Activated CD4-positive, alpha-beta T cell treated with anti-CD3 and anti-CD28 coated beads for 4 hours (primary cell): ENCODE results near the gene CDH23.

Experiments
- DNase-seq, 2 donors: peaks; one replicate each; pipeline ENCODE4 v3.0.0-alpha.2; 2020

CDH23 gene

GRCh38 chr10:71750124-71750841 is 353.6 kb downstream of the CDH23 start:
- DNase-seq = no peak

DNA sequence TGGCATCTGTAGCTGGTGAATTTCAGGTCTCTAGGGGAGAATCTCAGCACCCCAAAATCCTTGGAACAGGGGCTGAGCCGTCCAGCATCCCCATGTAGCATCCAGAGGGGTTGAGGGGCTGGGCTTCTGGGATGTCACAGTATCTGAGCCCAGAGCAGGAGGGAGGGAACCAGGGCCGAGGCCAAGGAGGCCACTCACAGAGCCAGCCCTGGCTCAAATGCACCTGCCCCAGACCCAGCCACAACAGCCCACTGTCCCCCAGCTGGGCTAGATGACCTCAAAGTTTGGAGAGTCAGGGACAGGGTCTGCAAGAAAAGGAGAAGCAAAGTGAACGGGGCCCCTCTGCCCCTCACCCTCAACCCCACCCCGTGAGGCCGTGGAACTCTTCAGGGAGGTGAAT is 354.3 kb downstream of the CDH23 start:
- no peak for DNase-seq

- DNase-seq = no peak
Measured at GRCh38 chr10:71751515-71752224, 354.9 kb downstream of the CDH23 start.

GRCh38 chr10:71752391-71753090 is 355.8 kb downstream of the CDH23 start:
- DNase-seq = no peak

- no peak for DNase-seq
Measured at GRCh38 chr10:71753091-71753959, 356.6 kb downstream of the CDH23 start.

- no peak for DNase-seq
Measured at GRCh38 chr10:71753960-71754505, 357.3 kb downstream of the CDH23 start.

- no peak for DNase-seq
Measured at GRCh38 chr10:71754562-71754961, 357.8 kb downstream of the CDH23 start.

DNA sequence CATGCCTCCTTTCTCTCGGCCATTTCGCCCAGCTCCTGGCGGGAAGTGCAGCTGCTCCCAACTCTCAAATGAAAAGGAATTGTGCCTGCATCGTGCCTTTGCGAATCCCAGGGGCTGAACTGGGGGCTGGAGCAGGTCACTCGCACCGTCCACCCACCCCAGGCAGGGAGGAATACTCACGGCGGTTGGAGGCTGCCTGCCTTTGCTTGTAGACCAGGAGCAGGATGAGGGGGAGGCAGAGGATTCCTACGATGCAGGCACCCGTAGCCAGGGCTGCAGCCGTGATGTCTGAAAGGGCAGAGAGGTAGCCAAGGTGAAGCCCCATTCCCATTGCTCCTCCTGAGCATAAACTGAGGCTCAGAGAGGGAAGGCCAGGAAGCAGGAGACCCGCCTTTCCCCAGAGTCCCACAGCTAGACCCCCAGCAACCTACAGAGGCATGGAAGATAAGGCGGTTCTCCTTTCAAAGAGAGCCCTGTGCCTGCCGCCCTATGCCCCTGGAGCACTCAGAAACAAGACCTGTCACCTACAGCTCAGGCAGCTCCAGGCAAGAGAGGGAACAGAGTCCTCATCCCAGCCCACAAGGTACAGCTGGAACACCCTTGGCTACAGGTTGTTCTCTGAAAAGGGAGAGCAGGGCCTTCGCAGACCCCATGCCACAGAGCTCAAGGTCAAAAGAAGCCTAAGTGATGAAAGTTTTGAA is 358.6 kb downstream of the CDH23 start:
- no peak for DNase-seq

GRCh38 chr10:71756311-71757191 is 359.8 kb downstream of the CDH23 start:
- DNase-seq = no peak

DNA sequence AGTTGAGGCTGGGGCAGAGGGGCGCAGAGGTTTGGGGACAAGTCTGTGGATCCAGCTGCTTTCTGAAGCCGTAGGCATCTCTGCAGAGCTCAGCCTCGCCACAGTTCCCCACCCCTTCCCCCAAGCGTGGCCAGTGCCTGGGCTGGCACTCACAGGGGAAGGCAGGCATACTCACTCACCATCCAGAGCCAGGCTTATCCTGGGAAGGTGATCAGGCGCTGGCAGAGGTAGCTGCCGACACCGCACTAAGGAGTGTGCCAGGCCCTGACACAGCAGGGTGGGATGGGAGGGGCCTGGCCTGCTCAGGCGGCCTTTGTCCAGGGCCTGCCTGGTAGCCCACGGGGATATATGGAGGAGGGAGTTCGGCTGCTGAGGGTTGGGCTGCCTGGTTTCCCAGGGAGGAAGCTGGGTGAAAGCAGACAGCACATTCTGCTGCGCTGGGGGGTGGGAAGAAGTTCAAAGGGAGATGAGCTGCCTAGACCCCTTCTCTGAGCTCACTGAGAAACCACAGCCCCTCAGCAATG is 360.7 kb downstream of the CDH23 start:
- DNase-seq = no peak

DNA sequence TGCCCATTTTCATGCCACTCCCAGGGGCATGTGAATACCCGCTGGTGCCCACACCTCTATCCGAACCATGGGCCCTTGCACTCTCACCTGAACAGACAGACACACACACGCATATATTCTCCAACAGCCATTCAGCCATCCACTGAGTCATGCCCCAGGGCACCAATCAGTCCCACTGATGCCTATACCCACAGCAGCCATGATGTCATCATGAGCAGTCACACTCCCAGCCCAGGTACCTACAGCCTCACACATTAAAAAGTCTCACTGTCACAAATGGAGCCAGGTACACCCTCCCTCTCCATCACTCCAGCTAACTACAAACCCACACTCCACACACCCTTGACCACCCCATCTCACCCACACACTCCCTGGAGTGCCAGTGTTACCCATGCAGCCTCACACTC is 364.4 kb downstream of the CDH23 start:
- peak; percentile 69 to 75 for DNase-seq

DNA sequence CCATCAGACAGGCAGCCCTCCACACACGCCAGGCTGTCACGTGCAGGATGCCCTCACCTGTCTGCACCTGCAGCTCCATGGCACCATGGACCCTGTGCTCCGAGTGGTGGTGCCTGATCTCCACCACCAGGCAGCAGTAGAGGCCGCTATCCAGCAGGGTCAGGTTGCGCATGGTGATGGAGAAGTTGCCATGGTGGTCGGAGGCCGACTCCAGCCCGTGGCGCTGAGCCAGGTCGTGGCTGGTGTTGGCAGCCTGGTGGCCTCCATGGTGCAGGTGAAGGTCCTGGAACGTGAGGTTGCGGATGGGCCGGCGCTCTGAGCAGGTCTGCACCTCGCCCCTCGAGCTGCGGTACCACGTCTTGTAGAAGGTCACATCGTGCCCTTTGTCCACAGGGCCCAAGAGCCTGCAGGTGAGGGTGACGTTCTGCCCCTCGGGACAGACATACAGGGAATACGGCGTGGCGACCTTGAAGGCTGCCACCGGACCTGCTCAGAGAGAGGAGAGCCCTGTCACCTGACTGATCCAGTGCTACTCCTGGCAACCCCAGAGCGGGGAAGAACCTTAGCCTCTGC is 364.9 kb downstream of the CDH23 start:
- no peak for DNase-seq

DNA sequence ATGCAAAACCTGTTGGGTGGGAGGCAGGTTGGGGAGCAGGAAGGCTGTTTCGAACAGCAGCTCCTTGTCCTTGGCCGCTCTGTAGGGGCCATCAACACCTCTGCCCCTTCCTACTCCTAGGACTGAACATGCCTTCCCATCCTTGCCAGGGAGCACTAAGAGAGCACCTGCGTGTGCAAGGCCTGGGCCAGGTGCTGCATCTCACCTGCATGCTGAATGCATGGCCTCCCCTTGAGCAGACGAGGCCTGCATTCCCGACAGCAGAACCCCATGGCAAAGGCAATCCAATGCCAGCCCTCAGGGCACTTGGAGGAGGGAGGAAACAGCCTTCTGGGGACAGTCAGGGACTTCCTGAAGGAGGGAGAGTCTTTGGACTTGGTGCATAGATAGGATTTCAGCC is 365.6 kb downstream of the CDH23 start:
- DNase-seq = no peak

DNA sequence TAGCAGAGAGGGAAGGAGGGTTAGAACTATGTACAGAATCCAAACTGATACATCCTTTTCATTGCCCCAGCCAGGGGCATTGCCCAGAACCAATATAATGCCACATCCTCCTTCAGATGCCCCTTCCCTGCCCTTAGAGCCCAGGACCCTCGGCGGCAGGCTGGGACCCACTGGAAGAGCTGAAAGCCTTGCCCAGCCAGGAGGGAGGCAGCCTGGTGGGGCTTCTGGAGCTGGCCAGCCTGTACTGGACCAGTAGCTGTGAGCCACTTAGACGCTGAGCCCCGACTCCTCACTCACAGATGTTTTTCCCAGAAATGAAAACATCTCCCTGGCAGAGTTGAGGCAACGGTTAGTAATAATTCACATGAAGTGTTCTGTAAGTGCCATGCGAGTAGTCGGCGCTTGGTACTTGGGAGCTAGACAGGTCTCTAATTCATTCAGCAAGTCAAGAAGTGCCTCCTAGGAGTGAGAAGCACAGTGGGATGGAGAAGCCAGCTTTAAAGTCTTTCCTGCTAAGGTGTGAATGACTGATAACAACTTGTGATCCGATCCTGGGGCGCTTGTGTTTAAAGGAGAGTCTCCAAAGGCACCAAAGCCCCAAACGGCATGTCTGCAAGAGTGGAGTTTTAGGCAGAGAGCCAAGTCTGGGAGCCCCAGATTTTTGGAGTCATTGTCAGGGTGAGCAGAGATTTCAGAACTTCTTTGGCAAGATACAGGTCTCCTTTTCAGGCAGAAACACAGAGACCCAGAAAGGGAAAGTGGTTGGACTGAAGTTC is 366.8 kb downstream of the CDH23 start:
- no peak for DNase-seq

DNA sequence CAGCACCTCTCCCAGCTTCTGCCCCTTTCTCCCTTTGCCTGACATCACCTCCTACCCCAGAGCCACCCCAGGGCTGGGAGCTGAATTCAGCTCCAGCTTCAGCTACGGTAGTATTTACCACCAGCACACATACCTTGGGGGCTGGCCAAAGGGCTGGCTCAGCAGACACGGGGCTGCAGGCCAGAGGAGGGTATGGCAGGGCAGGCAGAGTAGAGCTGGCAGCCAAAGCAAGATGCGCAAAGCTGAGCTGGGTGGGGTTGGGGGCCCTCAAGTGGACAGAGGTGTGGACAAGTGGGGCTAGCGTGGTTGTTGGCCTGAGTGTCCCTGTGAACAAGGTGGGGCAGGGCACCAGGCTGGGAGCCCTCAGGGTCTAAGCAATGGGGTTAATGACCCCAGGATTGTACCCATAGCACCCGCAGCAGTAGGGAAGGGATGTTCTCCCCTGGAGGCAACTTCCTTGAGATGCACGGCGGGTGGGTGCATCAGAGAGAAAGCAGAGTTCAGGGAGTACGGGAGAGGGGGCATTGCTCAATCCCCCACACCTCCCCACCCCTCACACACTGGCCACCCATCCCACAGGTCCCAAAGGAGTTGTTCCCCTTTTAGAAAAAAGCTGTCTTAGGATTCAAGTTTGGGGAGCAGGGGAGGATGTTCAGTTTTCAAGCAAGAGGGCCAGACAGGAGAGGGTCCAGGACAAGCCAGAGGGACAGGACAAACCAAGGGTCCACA is 368.6 kb downstream of the CDH23 start:
- no peak for DNase-seq

DNA sequence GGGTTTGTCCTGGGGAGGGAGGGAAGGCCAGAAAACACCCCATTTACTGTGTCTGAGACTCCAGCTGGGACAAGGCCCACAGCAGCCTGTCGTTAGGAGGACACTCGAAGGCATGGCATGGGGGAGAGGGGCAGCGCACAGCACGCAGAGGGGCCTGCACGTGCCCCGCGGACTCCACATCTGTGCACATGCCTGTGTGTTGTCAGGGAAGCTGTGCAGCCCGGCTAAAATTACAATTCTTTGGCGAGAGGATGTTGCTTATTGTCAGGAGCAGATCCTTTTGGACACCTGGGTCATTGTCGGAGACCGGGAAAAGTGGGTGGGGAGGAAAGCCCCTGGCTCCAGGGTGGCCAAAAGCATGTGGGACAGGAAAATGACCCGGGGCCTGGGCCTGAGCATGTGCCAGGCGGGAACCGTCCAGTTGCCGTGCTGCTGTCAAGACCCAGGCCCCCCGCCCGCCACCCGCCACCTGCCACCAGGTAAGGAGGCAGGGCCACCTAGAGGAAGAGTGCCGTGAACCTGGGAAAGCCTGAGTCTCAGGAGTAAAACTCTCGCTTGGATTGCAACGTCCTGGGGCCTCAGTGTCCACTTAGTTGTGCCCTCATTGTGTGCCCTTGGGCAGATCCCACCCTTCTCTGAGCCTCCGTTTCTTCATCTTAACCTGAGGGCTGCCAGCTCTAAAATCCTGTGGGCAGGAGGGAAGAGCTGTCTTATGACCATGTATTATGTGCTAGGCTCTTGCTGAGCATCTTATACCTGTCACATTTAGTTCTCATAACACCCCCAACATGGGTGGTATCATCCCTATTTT is 369.4 kb downstream of the CDH23 start:
- no peak for DNase-seq

DNA sequence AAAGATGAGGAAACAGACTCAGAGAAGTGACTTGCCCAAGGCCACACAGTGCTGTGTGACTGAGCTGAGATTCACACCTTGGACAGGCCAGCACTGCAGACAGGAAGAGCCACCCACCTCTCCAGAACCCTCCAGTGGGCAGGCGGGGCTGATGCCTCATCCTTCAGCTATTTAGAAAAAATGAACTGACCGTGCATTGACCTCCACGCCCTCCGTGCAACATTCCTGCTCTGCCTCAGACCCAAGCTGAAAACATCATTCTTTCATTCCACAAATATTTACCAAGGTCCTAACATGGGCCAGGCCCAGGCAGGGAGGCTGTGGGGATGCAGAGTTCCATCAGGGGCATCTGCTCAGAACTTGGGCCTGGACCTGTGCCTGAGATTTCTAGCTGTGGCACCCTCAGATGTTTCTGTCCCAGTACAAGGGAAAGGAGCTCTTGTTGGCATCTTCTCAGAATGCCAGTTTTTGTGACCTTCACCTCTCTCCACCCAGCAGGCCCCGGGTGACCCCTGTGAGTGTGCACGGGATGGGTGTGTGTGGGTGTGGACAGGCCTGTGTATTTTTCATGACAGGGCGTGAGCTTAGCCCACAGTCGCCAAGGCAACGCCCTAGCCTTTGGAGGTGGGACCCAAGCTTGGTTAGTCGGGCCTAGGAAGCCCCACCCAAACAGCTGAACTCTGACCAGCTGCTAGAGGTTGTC is 370.1 kb downstream of the CDH23 start:
- peak in 1 of 2 donors; percentile 33 for DNase-seq
